ENCODE data around the gene CCP110. TPM values are rescaled to one million over a fixed set of nuclear protein-coding genes. Genes with fewer than 3 reads are reported as not detected.

CCP110 gene
- total and polyA plus RNA-seq, 2 of the 13 experiments (the other 11 are each of a cell fraction or from before 2014, with no cell fraction given) = 10.0 to 11.1 TPM

- Histone ChIP-seq H3K27ac (ENCODE audit: extremely low read length, insufficient read depth, low read length) (peak overlapping the region; percentile 34), H2AFZ (ENCODE audit: low read length) (peak overlapping the region; percentile 62), H3K4me3 (replicated peaks in 1 of 3; ENCODE audit: insufficient read depth in 1 of 3, low read depth in 2 of 3, low read length in 3 of 3) (peak overlapping the region; percentile 94 to 100 (median 95)), H3K27me3 (ENCODE audit: control insufficient read depth in 1 of 2, insufficient read depth in 2 of 2, low read length in 2 of 2) (no peaks in the 10 kb centered on the region; a peak in 1 of 5 replicates), H3K9ac (ENCODE audit: insufficient read depth, low read depth, low read length) (peak overlapping the region; percentile 49), H3K36me3 (replicated peaks in 1 of 2; ENCODE audit: control insufficient read depth in 1 of 2, insufficient read depth in 2 of 2, low read length in 2 of 2) (peaks cover 1 to 6% of the 10 kb centered on the region in 2 experiments; a peak in 2 of 5 replicates), H3K9me3 (ENCODE audit: low read length) (no peaks in the 10 kb centered on the region), H3K4me1 (ENCODE audit: insufficient read depth, low read length) (peaks cover 60% of the 10 kb centered on the region), H3K4me2 (ENCODE audit: low read depth, low read length) (peak overlapping the region; percentile 90), H3K79me2 (ENCODE audit: insufficient read depth, low read length) (peaks cover 51% of the 10 kb centered on the region), H4K20me1 (ENCODE audit: insufficient read depth, low read length) (no peaks in the 10 kb centered on the region)
- FAIRE-seq = no peak
- peak; percentile 8; the same call in 1 of the 3 replicates for ATAC-seq
- in situ Hi-C loops (cut with HindIII; ENCODE audit: extremely low pct_ligation_motif_present, low pct_unique_long_range_greater_than_20kb) = no loop called here
- WGBS (ENCODE audit: low lambda C conversion rate) = 11% methylated on average over 18 of the region's 18 CpGs
- POLR2A ChIA-PET = interaction anchor here (0.6 to 2.7 kb wide), 7 partner anchors 9 to 1283 kb away, joined by 3 to 34 read pairs (median 5); partner anchors contain the start of genes ERI2, REXO5, RPS15A and VPS35L
- no TSS peak for BruUV-seq (replicated peaks)
- peak; percentile 46 for DNase-seq (ENCODE audit: low spot score)
- intact Hi-C loops (cut with micrococcal nuclease; ENCODE audit: unreplicated experiment) = loop anchor here (2.0 to 10.0 kb wide), 2 partner anchors 32 to 728 kb away; partner anchors contain the start of genes RPS15A and VPS35L
- CTCF ChIA-PET (ENCODE audit: low intra/inter-chr PET ratio, low total read pairs) = no interaction called here
- TF ChIP-seq GLMP (CRISPR knock-in tag; IDR thresholded peaks at IDR 0.05; ENCODE audit: borderline replicate concordance) = no peak
- 0 out of 2 replicates have a peak, but pooled peaks have one; percentile 3 for TF ChIP-seq NKX3-1 (CRISPR knock-in tag; IDR thresholded peaks at IDR 0.05)
- TF ChIP-seq IKZF5 (CRISPR knock-in tag; IDR thresholded peaks at IDR 0.05) = 0 out of 2 replicates have a peak, but pooled peaks have one; percentile 3
- TF ChIP-seq ZNF816 (CRISPR knock-in tag; IDR thresholded peaks at IDR 0.05; ENCODE audit: borderline replicate concordance) = no peak
- TF ChIP-seq HNF1A (IDR thresholded peaks at IDR 0.05; ENCODE audit: low read depth) = no peak
- TF ChIP-seq HNF1A (CRISPR knock-in tag; IDR thresholded peaks at IDR 0.05; ENCODE audit: borderline replicate concordance) = 0 out of 2 replicates have a peak, but pooled peaks have one; percentile 0
- peak; percentile 81 for TF ChIP-seq CEBPG (CRISPR knock-in tag; IDR thresholded peaks at IDR 0.05)
- TF ChIP-seq HIVEP1 (CRISPR knock-in tag; IDR thresholded peaks at IDR 0.05) = no peak
- TF ChIP-seq JARID2 (CRISPR knock-in tag; IDR thresholded peaks at IDR 0.05; ENCODE audit: insufficient replicate concordance) = no peak
- TF ChIP-seq ZNF281 (CRISPR knock-in tag; IDR thresholded peaks at IDR 0.05; ENCODE audit: borderline replicate concordance) = no peak
- peak; percentile 99 for TF ChIP-seq ZNF460 (CRISPR knock-in tag; IDR thresholded peaks at IDR 0.05; ENCODE audit: borderline replicate concordance)
- no peak for TF ChIP-seq MYPOP (CRISPR knock-in tag; IDR thresholded peaks at IDR 0.05)
- TF ChIP-seq ZNF720 (CRISPR knock-in tag; IDR thresholded peaks at IDR 0.05) = no peak
These were observed 571 bp upstream of the CCP110 start for GRCh38 chr16:19523184-19523558.
